Fibroblast of villous mesenchyme (primary cell): ENCODE measurements around the gene LZTFL1. TPM values are rescaled to one million over a fixed set of nuclear protein-coding genes. Genes with fewer than 3 reads are reported as not detected.

Source experiments
- DNase-seq: peaks from one replicate; pipeline ENCODE4 v3.0.0-alpha.2; 2010; ENCODE audit warnings: low read depth
- H3K4me3 ChIP-seq: 2 replicates; pipeline ENCODE4 v1.5.1; 2011; ENCODE audit warnings: low read depth, mild to moderate bottlenecking, low read length
- total RNA-seq: library from RNA; depleted of rRNA; stranded (reverse); fragments of >200 nt; gene quantifications from 2 replicates; pipeline ENCODE4 v1.2.3, GENCODE V29; 2012
- TF ChIP-seq, protein P1 (sequence below): IDR thresholded peaks from 2 replicates; pipeline ENCODE4 v1.5.1; 2012; ENCODE audit warnings: low read depth, mild to moderate bottlenecking, low read length; ENCODE audit not compliant: insufficient read depth

The LZTFL1 gene
- total RNA-seq, 1 donor = 18.6 TPM

- no peak for DNase-seq
- TF ChIP-seq, protein P1, sequence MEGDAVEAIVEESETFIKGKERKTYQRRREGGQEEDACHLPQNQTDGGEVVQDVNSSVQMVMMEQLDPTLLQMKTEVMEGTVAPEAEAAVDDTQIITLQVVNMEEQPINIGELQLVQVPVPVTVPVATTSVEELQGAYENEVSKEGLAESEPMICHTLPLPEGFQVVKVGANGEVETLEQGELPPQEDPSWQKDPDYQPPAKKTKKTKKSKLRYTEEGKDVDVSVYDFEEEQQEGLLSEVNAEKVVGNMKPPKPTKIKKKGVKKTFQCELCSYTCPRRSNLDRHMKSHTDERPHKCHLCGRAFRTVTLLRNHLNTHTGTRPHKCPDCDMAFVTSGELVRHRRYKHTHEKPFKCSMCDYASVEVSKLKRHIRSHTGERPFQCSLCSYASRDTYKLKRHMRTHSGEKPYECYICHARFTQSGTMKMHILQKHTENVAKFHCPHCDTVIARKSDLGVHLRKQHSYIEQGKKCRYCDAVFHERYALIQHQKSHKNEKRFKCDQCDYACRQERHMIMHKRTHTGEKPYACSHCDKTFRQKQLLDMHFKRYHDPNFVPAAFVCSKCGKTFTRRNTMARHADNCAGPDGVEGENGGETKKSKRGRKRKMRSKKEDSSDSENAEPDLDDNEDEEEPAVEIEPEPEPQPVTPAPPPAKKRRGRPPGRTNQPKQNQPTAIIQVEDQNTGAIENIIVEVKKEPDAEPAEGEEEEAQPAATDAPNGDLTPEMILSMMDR = no peak
- no peak overlapping the region for H3K4me3 ChIP-seq
Measured at GRCh38 chr3:45814322-45814721, 27.6 kb downstream of the LZTFL1 start.

DNA sequence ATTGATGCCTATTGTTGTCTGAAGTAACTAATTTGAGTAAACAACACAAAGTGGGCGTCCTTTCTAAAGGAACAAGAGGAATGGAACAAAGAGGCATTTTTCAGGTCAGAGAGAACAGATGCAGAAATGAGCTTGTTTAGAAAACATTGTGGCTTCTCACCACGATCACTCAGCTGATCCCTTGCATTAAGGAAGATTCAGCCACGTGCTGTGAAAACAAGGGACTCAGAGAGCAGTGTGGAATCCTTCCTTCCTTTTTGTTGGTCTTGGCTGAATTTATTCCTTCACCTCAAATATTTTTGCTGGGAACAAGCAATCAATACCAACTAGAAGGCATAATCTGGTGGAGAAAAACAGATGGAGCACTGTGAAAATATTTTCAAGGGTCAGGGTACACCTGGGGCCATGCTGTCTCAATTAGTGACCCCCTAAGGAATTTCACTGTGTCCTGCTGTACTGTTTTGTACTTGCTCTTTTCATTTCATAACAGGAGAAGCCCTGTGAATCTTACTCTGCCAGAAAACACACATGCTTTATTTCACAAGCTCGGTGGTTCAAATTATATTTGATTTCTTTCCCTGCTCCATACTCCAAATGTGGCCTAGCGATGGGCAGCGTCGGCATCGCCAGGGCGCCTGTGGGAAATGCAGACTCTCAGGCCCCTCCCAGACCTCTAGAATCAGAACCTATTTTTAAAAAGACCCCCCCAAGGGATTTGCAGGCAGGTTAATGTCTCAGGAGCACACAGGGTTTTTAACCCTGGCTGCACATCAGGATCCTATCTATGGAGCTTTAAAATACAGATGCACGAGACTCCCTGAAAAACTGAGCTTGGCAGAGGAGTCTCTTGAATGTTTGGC lies 34.0 kb downstream of the LZTFL1 start:
- TF ChIP-seq, protein P1 = no peak
- peak; percentile 52 for DNase-seq
- H3K4me3 ChIP-seq = no peak overlapping the region

DNA sequence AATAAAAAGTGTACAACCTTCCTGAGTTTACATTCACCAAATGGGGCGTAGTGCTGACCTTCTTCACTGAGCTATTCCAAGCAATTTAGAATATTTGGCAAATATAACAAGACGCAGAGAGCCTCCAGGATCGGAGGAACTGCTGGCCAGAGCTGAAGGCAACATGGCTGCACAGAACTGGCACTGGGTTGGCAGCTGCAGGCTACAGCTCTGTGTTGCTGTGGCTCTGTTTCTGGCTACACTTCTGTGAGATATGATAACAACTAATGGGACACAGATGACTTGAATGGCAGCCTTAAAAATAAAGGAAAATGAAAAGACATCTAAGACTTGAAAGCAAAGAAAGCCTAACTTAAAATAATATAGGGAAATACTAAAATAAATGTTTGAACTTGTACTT lies 34.8 kb downstream of the LZTFL1 start:
- H3K4me3 ChIP-seq = no peak overlapping the region
- no peak for DNase-seq
- TF ChIP-seq, protein P1 = no peak

DNA sequence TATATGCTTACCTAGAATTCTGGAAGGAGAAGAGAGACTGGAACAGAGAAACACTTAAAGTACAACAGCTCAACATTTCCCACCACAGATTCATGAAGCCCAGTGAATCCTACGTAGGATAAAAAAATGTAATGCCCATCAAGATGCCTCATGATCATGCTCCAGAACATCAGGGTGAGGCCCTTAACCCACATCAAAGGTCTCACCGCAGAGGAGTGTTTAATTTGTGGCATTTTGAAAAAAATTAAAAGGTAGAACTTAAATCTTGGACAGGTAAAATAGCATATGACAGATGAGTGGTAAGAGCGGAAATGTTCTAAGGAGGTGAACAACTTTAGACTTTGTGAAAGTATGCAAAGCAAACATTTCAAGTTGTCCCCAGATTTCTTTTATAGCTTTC lies 35.8 kb downstream of the LZTFL1 start:
- no peak for DNase-seq
- TF ChIP-seq, protein P1 = no peak
- no peak overlapping the region for H3K4me3 ChIP-seq

- no peak for DNase-seq
- no peak overlapping the region for H3K4me3 ChIP-seq
- TF ChIP-seq, protein P1 = no peak
Measured at GRCh38 chr3:45803252-45803935, 38.5 kb downstream of the LZTFL1 start.

DNA sequence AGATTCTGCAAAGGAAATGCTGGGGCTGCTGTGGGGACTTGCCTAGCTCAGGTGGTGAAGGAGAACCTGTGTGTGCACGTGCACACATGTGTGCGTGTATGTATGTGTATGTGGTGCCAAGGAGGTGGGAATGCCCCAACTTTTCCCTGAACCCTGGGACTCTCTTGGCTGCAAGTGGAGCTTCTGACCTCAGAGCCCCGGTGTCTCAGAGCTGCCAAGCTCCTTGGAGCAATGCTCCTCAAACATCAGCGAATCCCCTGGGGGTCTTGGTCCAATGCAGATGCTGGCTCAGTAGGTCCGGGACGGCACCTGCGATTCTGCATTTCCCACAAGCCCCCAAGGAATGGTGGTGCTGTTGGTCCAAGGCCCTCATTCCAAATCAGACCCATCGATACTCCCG lies 39.8 kb downstream of the LZTFL1 start:
- TF ChIP-seq, protein P1 = no peak
- no peak for DNase-seq
- no peak overlapping the region for H3K4me3 ChIP-seq

DNA sequence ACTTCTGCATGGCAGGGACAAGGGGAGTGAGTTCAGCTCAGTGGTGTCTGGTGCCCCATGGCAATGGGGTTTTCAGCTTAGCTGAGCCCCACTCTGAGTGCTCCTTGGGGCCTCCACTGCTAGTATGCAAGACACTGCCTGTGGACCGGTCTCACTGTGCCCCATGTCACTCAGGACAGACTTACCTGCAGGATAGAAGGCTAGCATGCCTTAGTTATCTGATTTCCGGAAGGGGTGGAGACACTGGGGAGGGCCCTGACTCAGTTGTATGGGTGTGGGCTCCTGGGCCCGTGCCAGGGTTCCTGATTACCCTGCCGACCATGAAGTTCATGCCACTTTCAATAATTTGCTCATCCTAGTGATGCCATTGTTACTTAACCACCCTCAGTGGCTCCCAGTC lies 41.3 kb downstream of the LZTFL1 start:
- no peak overlapping the region for H3K4me3 ChIP-seq
- TF ChIP-seq, protein P1 = no peak
- no peak for DNase-seq
